ENCODE results near the gene AZI2. TPM values are rescaled to one million over a fixed set of nuclear protein-coding genes. Genes with fewer than 3 reads are reported as not detected.
A peak's percentile ranks its signal among the peaks of the same experiment; 100 is the strongest.

The AZI2 gene
- polyA plus RNA-seq, 2 of the 4 experiments (the other 2 are of a cell fraction): 35.6 to 99.4 TPM

GRCh38 chr3:28388978-28389377, 40.4 kb upstream of the AZI2 start:
- Histone ChIP-seq H3K4me3 (no peak overlapping the region), H3K4me2 (no peak overlapping the region), H3K9me3 (no peaks in the 10 kb centered on the region), H3K27ac (no peak overlapping the region), H3K4me1 (no peaks in the 10 kb centered on the region)
- 21% methylated on average over 1 of the region's 1 CpG for WGBS (ENCODE audit: missing lambda C conversion rate)
- ATAC-seq (peak in 1 of 2 experiments; percentile 52; a peak in 2 of 6 replicates), DNase-seq (ENCODE audit: low read depth in 1 of 2, low spot score in 1 of 2) (no peak), FAIRE-seq (no peak)
- TF ChIP-seq REST (IDR thresholded peaks at IDR 0.05): no peak
- no peak for TF ChIP-seq MAZ (IDR thresholded peaks at IDR 0.05; ENCODE audit: borderline replicate concordance, low read depth, low read length)
- TF ChIP-seq HEYL (CRISPR knock-in tag; IDR thresholded peaks at IDR 0.05): no peak
- TF ChIP-seq JUN (IDR thresholded peaks at IDR 0.05): no peak
- no peak for TF ChIP-seq ZSCAN20 (CRISPR knock-in tag; IDR thresholded peaks at IDR 0.05)
- TF ChIP-seq JUNB (IDR thresholded peaks at IDR 0.05): no peak
- TF ChIP-seq HOXA7 (CRISPR knock-in tag; IDR thresholded peaks at IDR 0.05): no peak
- TF ChIP-seq ZNF302 (CRISPR knock-in tag; IDR thresholded peaks at IDR 0.05): no peak
- no peak for TF ChIP-seq PHF8 (IDR thresholded peaks at IDR 0.05; ENCODE audit: borderline replicate concordance, low read depth)
- TF ChIP-seq SMC3 (IDR thresholded peaks at IDR 0.05): no peak
- no peak for TF ChIP-seq TP53 (CRISPR knock-in tag; IDR thresholded peaks at IDR 0.05)
- no peak for TF ChIP-seq CBX8 (IDR thresholded peaks at IDR 0.05)
- TF ChIP-seq BCL3 (IDR thresholded peaks at IDR 0.05): no peak
- no peak for TF ChIP-seq FOXS1 (CRISPR knock-in tag; IDR thresholded peaks at IDR 0.05)
- no peak for TF ChIP-seq ZC3H11A (IDR thresholded peaks at IDR 0.05)
- TF ChIP-seq RAD21 (conservative IDR thresholded peaks at IDR 0.05 in 1 of 2, IDR thresholded peaks at IDR 0.05 in 1 of 2): no peak
- no peak for TF ChIP-seq KDM5A (IDR thresholded peaks at IDR 0.05)
- no peak for TF ChIP-seq BHLHE40 (IDR thresholded peaks at IDR 0.05; ENCODE audit: low read depth, low read length)
- no peak for TF ChIP-seq CHD4 (IDR thresholded peaks at IDR 0.05; ENCODE audit: borderline replicate concordance)
- no peak for TF ChIP-seq RNF2 (IDR thresholded peaks at IDR 0.05; ENCODE audit: borderline replicate concordance, low read depth)
- CTCF ChIA-PET: no interaction called here
- POLR2A ChIA-PET: no interaction called here

GRCh38 chr3:28386049-28386448, 37.4 kb upstream of the AZI2 start:
- H3K4me3 ChIP-seq: no peak overlapping the region
- POLR2A ChIA-PET: no interaction called here
- TF ChIP-seq NPAS2 (CRISPR knock-in tag; IDR thresholded peaks at IDR 0.05; ENCODE audit: borderline replicate concordance) (no peak), JUNB (IDR thresholded peaks at IDR 0.05) (no peak), TFCP2L1 (CRISPR knock-in tag; IDR thresholded peaks at IDR 0.05) (no peak), TP53 (CRISPR knock-in tag; IDR thresholded peaks at IDR 0.05) (no peak), USF2 (IDR thresholded peaks at IDR 0.05) (no peak), EP300 (IDR thresholded peaks at IDR 0.05) (no peak), ATOH8 (CRISPR knock-in tag; IDR thresholded peaks at IDR 0.05; ENCODE audit: low read depth) (no peak), SREBF2 (IDR thresholded peaks at IDR 0.05) (no peak), HOXB13 (CRISPR knock-in tag; IDR thresholded peaks at IDR 0.05; ENCODE audit: low read depth) (no peak), ZFP36 (IDR thresholded peaks at IDR 0.05; ENCODE audit: borderline replicate concordance, partially characterized antibody) (no peak), KDM5A (IDR thresholded peaks at IDR 0.05) (no peak)
- H3K4me2 ChIP-seq: no peak overlapping the region
- WGBS (ENCODE audit: missing lambda C conversion rate): 65% methylated on average over 5 of the region's 5 CpGs
- CTCF ChIA-PET: no interaction called here
- ATAC-seq (no peak), DNase-seq (ENCODE audit: low read depth in 1 of 2, low spot score in 1 of 2) (no peak), FAIRE-seq (no peak)
- no peak overlapping the region for H3K27ac ChIP-seq
- H3K4me1 ChIP-seq: no peaks in the 10 kb centered on the region
- no peaks in the 10 kb centered on the region for H3K9me3 ChIP-seq

Data from A549 (cell line).